IPS-20b (cell line): ENCODE data around the gene TTF2.

Source experiments
- H3K27ac ChIP-seq: one replicate; pipeline ENCODE4 v1.5.1; 2013; ENCODE audit warnings: low read length
- H3K27me3 ChIP-seq: 2 replicates; pipeline ENCODE4 v1.6.1; 2013; ENCODE audit warnings: mild to moderate bottlenecking, low read length, inconsistent platforms; ENCODE audit not compliant: insufficient read depth
- H3K36me3 ChIP-seq: 2 replicates; pipeline ENCODE4 v1.6.1; 2013; ENCODE audit warnings: low read depth, mild to moderate bottlenecking, inconsistent platforms, low read length, moderate library complexity; ENCODE audit not compliant: insufficient read depth
- H3K4me1 ChIP-seq: 2 replicates; pipeline ENCODE4 v1.6.1; 2013; ENCODE audit warnings: mild to moderate bottlenecking, control low read depth, inconsistent platforms, low read length, moderate library complexity; ENCODE audit not compliant: insufficient read depth
- H3K4me3 ChIP-seq: 2 replicates; pipeline ENCODE4 v1.5.1; 2013; ENCODE audit warnings: mild to moderate bottlenecking, low read length, inconsistent platforms
- H3K9ac ChIP-seq: 2 replicates; pipeline ENCODE4 v1.6.1; 2013; ENCODE audit warnings: low read depth, mild to moderate bottlenecking, inconsistent platforms, low read length, moderate library complexity
- H3K9me3 ChIP-seq: 2 replicates; pipeline ENCODE4 v1.6.1; 2013; ENCODE audit warnings: mild to moderate bottlenecking, low read depth, low read length, inconsistent platforms; ENCODE audit not compliant: insufficient read depth

Gene TTF2

GRCh38 chr1:117049857-117050256 is 10.3 kb upstream of the TTF2 start:
- H3K36me3 ChIP-seq: no peaks in the 10 kb centered on the region
- H3K27ac ChIP-seq: no peak overlapping the region
- H3K9me3 ChIP-seq: no peaks in the 10 kb centered on the region
- no peaks in the 10 kb centered on the region for H3K4me1 ChIP-seq
- no peaks in the 10 kb centered on the region for H3K27me3 ChIP-seq
- no peak overlapping the region for H3K9ac ChIP-seq
- no peak overlapping the region for H3K4me3 ChIP-seq

- Histone ChIP-seq H3K36me3 (no peaks in the 10 kb centered on the region), H3K4me3 (no peak overlapping the region), H3K27ac (no peak overlapping the region)
Measured at GRCh38 chr1:117051224-117052064, 8.7 kb upstream of the TTF2 start.

GRCh38 chr1:117054068-117054467 is 6.1 kb upstream of the TTF2 start:
- H3K27ac ChIP-seq: no peak overlapping the region
- H3K4me1 ChIP-seq: peaks cover 4% of the 10 kb centered on the region; the same call in 1 of the 2 replicates
- no peak overlapping the region for H3K9ac ChIP-seq
- H3K4me3 ChIP-seq: no peak overlapping the region
- H3K9me3 ChIP-seq: no peaks in the 10 kb centered on the region
- H3K36me3 ChIP-seq: no peaks in the 10 kb centered on the region
- H3K27me3 ChIP-seq: no peaks in the 10 kb centered on the region

More at GRCh38 chr1:117051224-117052064, 8.7 kb upstream of the TTF2 start:
- no peaks in the 10 kb centered on the region for H3K27me3 ChIP-seq
- no peaks in the 10 kb centered on the region for H3K4me1 ChIP-seq
- H3K9me3 ChIP-seq: no peaks in the 10 kb centered on the region
- no peak overlapping the region for H3K9ac ChIP-seq

GRCh38 chr1:117058810-117059209 is 1.3 kb upstream of the TTF2 start:
- H3K27me3 ChIP-seq: no peaks in the 10 kb centered on the region
- peak overlapping the region; percentile 64 for H3K27ac ChIP-seq
- H3K4me3 ChIP-seq: peak overlapping the region; percentile 74
- peaks cover 11% of the 10 kb centered on the region; the same call in 1 of the 2 replicates for H3K4me1 ChIP-seq
- H3K9me3 ChIP-seq: no peaks in the 10 kb centered on the region
- peak overlapping the region; percentile 86 for H3K9ac ChIP-seq
- peaks cover 23% of the 10 kb centered on the region for H3K36me3 ChIP-seq

GRCh38 chr1:117059334-117059677 is 820 bp upstream of the TTF2 start:
- no peaks in the 10 kb centered on the region for H3K9me3 ChIP-seq
- H3K36me3 ChIP-seq: peaks cover 27% of the 10 kb centered on the region
- H3K27ac ChIP-seq: peak overlapping the region; percentile 64
- H3K4me1 ChIP-seq: peaks cover 11% of the 10 kb centered on the region; the same call in 1 of the 2 replicates
- peak overlapping the region; percentile 86 for H3K9ac ChIP-seq
- peak overlapping the region; percentile 74 for H3K4me3 ChIP-seq
- no peaks in the 10 kb centered on the region for H3K27me3 ChIP-seq

GRCh38 chr1:117060441-117061317 is 553 bp downstream of the TTF2 start:
- Histone ChIP-seq H3K27ac (peak overlapping the region; percentile 57), H3K9ac (peak overlapping the region; percentile 87), H3K4me1 (peaks cover 11% of the 10 kb centered on the region; the same call in 1 of the 2 replicates), H3K9me3 (no peaks in the 10 kb centered on the region), H3K27me3 (no peaks in the 10 kb centered on the region), H3K4me3 (peak overlapping the region; percentile 74), H3K36me3 (peaks cover 36% of the 10 kb centered on the region)

GRCh38 chr1:117061986-117062415 is 1.9 kb downstream of the TTF2 start:
- Histone ChIP-seq H3K9me3 (no peaks in the 10 kb centered on the region), H3K36me3 (peaks cover 47% of the 10 kb centered on the region), H3K4me3 (no peak overlapping the region), H3K4me1 (peaks cover 11% of the 10 kb centered on the region; the same call in 1 of the 2 replicates), H3K27me3 (no peaks in the 10 kb centered on the region), H3K9ac (no peak overlapping the region), H3K27ac (no peak overlapping the region)

GRCh38 chr1:117066367-117066766 is 6.2 kb downstream of the TTF2 start:
- no peak overlapping the region for H3K27ac ChIP-seq
- H3K9ac ChIP-seq: no peak overlapping the region
- peaks cover 83% of the 10 kb centered on the region for H3K36me3 ChIP-seq
- H3K9me3 ChIP-seq: no peaks in the 10 kb centered on the region
- no peaks in the 10 kb centered on the region for H3K27me3 ChIP-seq
- no peak overlapping the region for H3K4me3 ChIP-seq
- peaks cover under 1% of the 10 kb centered on the region; the same call in 1 of the 2 replicates for H3K4me1 ChIP-seq

GRCh38 chr1:117067533-117068370 is 7.6 kb downstream of the TTF2 start:
- Histone ChIP-seq H3K27ac (no peak overlapping the region), H3K4me3 (no peak overlapping the region), H3K4me1 (no peaks in the 10 kb centered on the region), H3K9ac (no peak overlapping the region), H3K9me3 (no peaks in the 10 kb centered on the region), H3K27me3 (no peaks in the 10 kb centered on the region), H3K36me3 (peaks cover 73% of the 10 kb centered on the region)

GRCh38 chr1:117068580-117068979 is 8.5 kb downstream of the TTF2 start:
- Histone ChIP-seq H3K9me3 (no peaks in the 10 kb centered on the region), H3K27ac (no peak overlapping the region), H3K36me3 (peaks cover 71% of the 10 kb centered on the region), H3K9ac (no peak overlapping the region), H3K4me3 (no peak overlapping the region), H3K27me3 (no peaks in the 10 kb centered on the region), H3K4me1 (no peaks in the 10 kb centered on the region)

- Histone ChIP-seq H3K36me3 (peaks cover 72% of the 10 kb centered on the region), H3K27me3 (no peaks in the 10 kb centered on the region), H3K9ac (no peak overlapping the region), H3K4me1 (no peaks in the 10 kb centered on the region), H3K4me3 (no peak overlapping the region), H3K9me3 (no peaks in the 10 kb centered on the region), H3K27ac (no peak overlapping the region)
Measured at GRCh38 chr1:117069220-117069844, 9.2 kb downstream of the TTF2 start.
